Left hindlimb (tissue), 1 donor: ENCODE results near the gene LGI1.
"Not testable (repeated sequence)": the region's sequence is repeated elsewhere in the genome, so short reads cannot be mapped to it uniquely, and the experiment has no call there.

Experiments used
- DNase-seq: peaks from one replicate; pipeline ENCODE4 v3.0.0-alpha.2; 2018

Gene LGI1

GRCh38 chr10:93812659-93813338 lies 55.1 kb downstream of the LGI1 start:
- DNase-seq = no peak

GRCh38 chr10:93813507-93814465 lies 56.0 kb downstream of the LGI1 start:
- peak; percentile 45 for DNase-seq

GRCh38 chr10:93815304-93816096 lies 57.8 kb downstream of the LGI1 start:
- DNase-seq = peak; percentile 45

- DNase-seq = peak; percentile 71
Measured at GRCh38 chr10:93816123-93816747, 58.5 kb downstream of the LGI1 start.

GRCh38 chr10:93818086-93818485 lies 60.4 kb downstream of the LGI1 start:
- DNase-seq = no peak

GRCh38 chr10:93819520-93819919 lies 61.8 kb downstream of the LGI1 start:
- no peak for DNase-seq

GRCh38 chr10:93820434-93820833 lies 62.7 kb downstream of the LGI1 start:
- DNase-seq = no peak

- no peak for DNase-seq
Measured at GRCh38 chr10:93821051-93821772, 63.5 kb downstream of the LGI1 start.

- DNase-seq = no peak
Measured at GRCh38 chr10:93826355-93826754, 68.6 kb downstream of the LGI1 start.

GRCh38 chr10:93827056-93827804 lies 69.5 kb downstream of the LGI1 start:
- DNase-seq = no peak

- not testable (repeated sequence) for DNase-seq
Measured at GRCh38 chr10:93831065-93831464, 73.3 kb downstream of the LGI1 start.

GRCh38 chr10:93835770-93836169 lies 78.0 kb downstream of the LGI1 start:
- DNase-seq = no peak

- DNase-seq = no peak
Measured at GRCh38 chr10:93837822-93838221, 80.1 kb downstream of the LGI1 start.

GRCh38 chr10:93838278-93838677 lies 80.5 kb downstream of the LGI1 start:
- no peak for DNase-seq

- DNase-seq = no peak
Measured at GRCh38 chr10:93841961-93842360, 84.2 kb downstream of the LGI1 start.

GRCh38 chr10:93844979-93845626 lies 87.4 kb downstream of the LGI1 start:
- DNase-seq = no peak
